ENCODE measurements around the gene HACD2.
"Not testable (repeated sequence)": the region's sequence is repeated elsewhere in the genome, so short reads cannot be mapped to it uniquely, and the experiment has no call there.

The HACD2 gene

GRCh38 chr3:123611674-123612073 is 26.8 kb upstream of the HACD2 start:
- DNase-seq (ENCODE audit: low spot score) = not testable (repeated sequence)

GRCh38 chr3:123611082-123611481 is 26.2 kb upstream of the HACD2 start:
- DNase-seq (ENCODE audit: low spot score) = no peak

GRCh38 chr3:123610331-123610730 is 25.5 kb upstream of the HACD2 start:
- DNase-seq (ENCODE audit: low spot score) = peak; percentile 24

GRCh38 chr3:123609063-123609462 is 24.2 kb upstream of the HACD2 start:
- no peak for DNase-seq (ENCODE audit: low spot score)

- DNase-seq (ENCODE audit: low spot score) = no peak
These were observed 23.5 kb upstream of the HACD2 start for GRCh38 chr3:123608263-123608937.

- no peak for DNase-seq (ENCODE audit: low spot score)
These were observed 21.7 kb upstream of the HACD2 start for GRCh38 chr3:123606527-123606926.

- no peak for DNase-seq (ENCODE audit: low spot score)
These were observed 21.0 kb upstream of the HACD2 start for GRCh38 chr3:123605789-123606234.

- not testable (repeated sequence) for DNase-seq (ENCODE audit: low spot score)
These were observed 18.3 kb upstream of the HACD2 start for GRCh38 chr3:123603153-123603552.

GRCh38 chr3:123602325-123602724 is 17.5 kb upstream of the HACD2 start:
- DNase-seq (ENCODE audit: low spot score) = no peak

- DNase-seq (ENCODE audit: low spot score) = not testable (repeated sequence)
These were observed 16.0 kb upstream of the HACD2 start for GRCh38 chr3:123600863-123601262.

- DNase-seq (ENCODE audit: low spot score) = no peak
These were observed 12.7 kb upstream of the HACD2 start for GRCh38 chr3:123597561-123597960.

- DNase-seq (ENCODE audit: low spot score) = peak; percentile 36
These were observed 10.7 kb upstream of the HACD2 start for GRCh38 chr3:123595396-123596180.

GRCh38 chr3:123593381-123593780 is 8.5 kb upstream of the HACD2 start:
- DNase-seq (ENCODE audit: low spot score) = no peak

- DNase-seq (ENCODE audit: low spot score) = no peak
These were observed 6.0 kb upstream of the HACD2 start for GRCh38 chr3:123590685-123591450.

GRCh38 chr3:123587401-123587800 is 2.5 kb upstream of the HACD2 start:
- no peak for DNase-seq (ENCODE audit: low spot score)

GRCh38 chr3:123586968-123587367 is 2.1 kb upstream of the HACD2 start:
- DNase-seq (ENCODE audit: low spot score) = no peak

GRCh38 chr3:123586131-123586530 is 1.3 kb upstream of the HACD2 start:
- peak; percentile 81 for DNase-seq (ENCODE audit: low spot score)

- DNase-seq (ENCODE audit: low spot score) = no peak
These were observed 417 bp downstream of the HACD2 start for GRCh38 chr3:123584284-123584987.

- DNase-seq (ENCODE audit: low spot score) = no peak
These were observed 1.3 kb downstream of the HACD2 start for GRCh38 chr3:123583561-123583960.

GRCh38 chr3:123582315-123582714 is 2.5 kb downstream of the HACD2 start:
- no peak for DNase-seq (ENCODE audit: low spot score)

GRCh38 chr3:123576122-123576521 is 8.7 kb downstream of the HACD2 start:
- no peak for DNase-seq (ENCODE audit: low spot score)

GRCh38 chr3:123571973-123572365 is 12.9 kb downstream of the HACD2 start:
- no peak for DNase-seq (ENCODE audit: low spot score)
